ENCODE data around the gene ZNF599. TPM values are rescaled to one million over a fixed set of nuclear protein-coding genes. Genes with fewer than 3 reads are reported as not detected.
"Not testable (repeated sequence)": the region's sequence is repeated elsewhere in the genome, so short reads cannot be mapped to it uniquely, and the experiment has no call there.

ZNF599 gene
- 1 to 10 TPM; 5.2 to 5.3 TPM for total RNA-seq

- peaks cover 7% of the 10 kb centered on the region for H3K27me3 Mint-ChIP-seq (ENCODE audit: low read depth)
- H3K4me1 Mint-ChIP-seq (ENCODE audit: low read depth), result peaks cover 14% of the 10 kb centered on the region
- peak within 1 kb of the TSS; percentile 61 for H3K27ac Mint-ChIP-seq
- H3K4me3 Mint-ChIP-seq, result peak within 1 kb of the TSS; percentile 79 to 91
- peaks cover 5 to 10% of the 10 kb centered on the region in 2 donors for H3K36me3 Mint-ChIP-seq (ENCODE audit: insufficient read depth in 2 of 2)
- ATAC-seq (replicated peaks in 1 of 2), result peak; percentile 97 to 98
- peak; percentile 92 to 93 for DNase-seq
- peaks cover 4 to 6% of the 10 kb centered on the region in 2 donors for H3K9me3 Mint-ChIP-seq
Observed at GRCh38 chr19:34772697-34773554, at the start of gene ZNF599. TSS of gene ZNF599 (minus strand) at chr19:34773215. CDS start at chr19:34772841, 374 bp downstream.

DNA sequence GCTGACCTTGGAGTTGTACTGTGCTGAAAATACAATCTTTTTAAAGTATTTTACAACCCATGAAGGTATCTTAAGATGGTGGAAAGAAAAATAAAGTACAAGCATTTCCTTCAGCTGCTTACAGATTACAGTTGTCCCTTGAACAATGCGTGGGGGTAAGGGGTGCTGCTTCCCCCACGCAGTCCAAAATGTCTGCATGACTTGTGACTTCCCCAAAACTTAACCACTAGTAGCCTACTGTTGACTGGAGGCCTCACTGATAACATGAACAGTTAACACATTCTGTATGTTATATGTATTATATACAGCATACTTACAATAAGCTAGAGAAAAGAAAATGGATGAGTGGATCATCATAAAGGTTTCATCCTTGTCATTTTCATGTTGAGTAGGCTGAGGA, 45.3 kb upstream of the ZNF599 start:
- no peak overlapping the region for H3K4me3 Mint-ChIP-seq
- ATAC-seq (replicated peaks in 1 of 2), result no peak
- DNase-seq, result no peak
- no peaks in the 10 kb centered on the region for H3K4me1 Mint-ChIP-seq (ENCODE audit: low read depth)
- no peaks in the 10 kb centered on the region for H3K27me3 Mint-ChIP-seq (ENCODE audit: low read depth)
- H3K36me3 Mint-ChIP-seq (ENCODE audit: insufficient read depth in 2 of 2), result peaks cover 2 to 5% of the 10 kb centered on the region in 2 donors
- H3K9me3 Mint-ChIP-seq, result peaks cover 0 to 2% of the 10 kb centered on the region in 2 donors
- H3K27ac Mint-ChIP-seq, result no peak overlapping the region

- DNase-seq (no peak), ATAC-seq (replicated peaks in 1 of 2) (no peak)
- Mint-ChIP-seq H3K27ac (no peak overlapping the region), H3K4me1 (ENCODE audit: low read depth) (no peaks in the 10 kb centered on the region), H3K4me3 (no peak overlapping the region), H3K9me3 (peaks cover 0 to 2% of the 10 kb centered on the region in 2 donors), H3K36me3 (ENCODE audit: insufficient read depth in 2 of 2) (peaks cover 2 to 5% of the 10 kb centered on the region in 2 donors), H3K27me3 (ENCODE audit: low read depth) (no peaks in the 10 kb centered on the region)
Observed at GRCh38 chr19:34816708-34817107, 43.7 kb upstream of the ZNF599 start.

GRCh38 chr19:34808566-34808965, 35.6 kb upstream of the ZNF599 start:
- ATAC-seq (replicated peaks in 1 of 2), result no peak

GRCh38 chr19:34806976-34807860, 34.2 kb upstream of the ZNF599 start:
- Mint-ChIP-seq H3K27me3 (ENCODE audit: low read depth) (no peaks in the 10 kb centered on the region), H3K27ac (no peak overlapping the region), H3K36me3 (ENCODE audit: insufficient read depth in 2 of 2) (peaks cover 4 to 9% of the 10 kb centered on the region in 2 donors), H3K4me3 (no peak overlapping the region), H3K9me3 (peaks cover 9 to 11% of the 10 kb centered on the region in 2 donors), H3K4me1 (ENCODE audit: low read depth) (no peaks in the 10 kb centered on the region)
- DNase-seq, result no peak
- ATAC-seq (replicated peaks in 1 of 2), result no peak

More at GRCh38 chr19:34808566-34808965, 35.6 kb upstream of the ZNF599 start:
- Mint-ChIP-seq H3K9me3 (peaks cover 7 to 9% of the 10 kb centered on the region in 2 donors), H3K4me1 (ENCODE audit: low read depth) (no peaks in the 10 kb centered on the region), H3K4me3 (no peak overlapping the region), H3K27ac (no peak overlapping the region), H3K36me3 (ENCODE audit: insufficient read depth in 2 of 2) (peaks cover 4 to 7% of the 10 kb centered on the region in 2 donors), H3K27me3 (ENCODE audit: low read depth) (no peaks in the 10 kb centered on the region)
- DNase-seq, result no peak

- Mint-ChIP-seq H3K27me3 (ENCODE audit: low read depth) (no peaks in the 10 kb centered on the region), H3K9me3 (peaks cover 8% of the 10 kb centered on the region in 2 donors), H3K36me3 (ENCODE audit: insufficient read depth in 2 of 2) (peaks cover 2% of the 10 kb centered on the region in 2 donors), H3K27ac (no peak overlapping the region), H3K4me1 (ENCODE audit: low read depth) (no peaks in the 10 kb centered on the region), H3K4me3 (no peak overlapping the region)
- DNase-seq (no peak), ATAC-seq (replicated peaks in 1 of 2) (no peak)
Observed at GRCh38 chr19:34804115-34804514, 31.1 kb upstream of the ZNF599 start.

DNA sequence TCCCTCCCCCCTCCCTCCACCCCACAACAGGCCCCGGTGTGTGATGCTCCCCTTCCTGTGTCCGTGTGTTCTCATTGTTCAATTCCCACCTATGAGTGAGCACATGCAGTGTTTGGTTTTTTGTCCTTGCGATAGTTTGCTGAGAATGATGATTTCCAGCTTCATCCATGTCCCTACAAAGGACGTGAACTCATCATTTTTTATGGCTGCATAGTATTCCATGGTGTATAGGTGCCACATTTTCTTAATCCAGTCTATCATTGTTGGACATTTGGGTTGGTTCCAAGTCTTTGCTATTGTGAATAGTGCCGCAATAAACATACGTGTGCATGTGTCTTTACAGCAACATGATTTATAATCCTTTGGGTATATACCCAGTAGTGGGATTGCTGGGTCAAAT, 23.9 kb upstream of the ZNF599 start:
- H3K36me3 Mint-ChIP-seq (ENCODE audit: insufficient read depth in 2 of 2); H3K27me3 Mint-ChIP-seq (ENCODE audit: low read depth); H3K4me3 Mint-ChIP-seq; H3K27ac Mint-ChIP-seq; ATAC-seq (replicated peaks in 1 of 2); DNase-seq; H3K4me1 Mint-ChIP-seq (ENCODE audit: low read depth): not testable (repeated sequence)
- H3K9me3 Mint-ChIP-seq, result peaks cover 12% of the 10 kb centered on the region in 2 donors

- Mint-ChIP-seq H3K36me3 (ENCODE audit: insufficient read depth in 2 of 2) (peaks cover 1 to 3% of the 10 kb centered on the region in 2 donors), H3K4me3 (no peak overlapping the region), H3K4me1 (ENCODE audit: low read depth) (no peaks in the 10 kb centered on the region), H3K9me3 (peaks cover 8 to 13% of the 10 kb centered on the region in 2 donors), H3K27ac (no peak overlapping the region), H3K27me3 (ENCODE audit: low read depth) (no peaks in the 10 kb centered on the region)
- ATAC-seq (replicated peaks in 1 of 2) (no peak), DNase-seq (no peak)
Observed at GRCh38 chr19:34794066-34794960, 21.3 kb upstream of the ZNF599 start.

DNA sequence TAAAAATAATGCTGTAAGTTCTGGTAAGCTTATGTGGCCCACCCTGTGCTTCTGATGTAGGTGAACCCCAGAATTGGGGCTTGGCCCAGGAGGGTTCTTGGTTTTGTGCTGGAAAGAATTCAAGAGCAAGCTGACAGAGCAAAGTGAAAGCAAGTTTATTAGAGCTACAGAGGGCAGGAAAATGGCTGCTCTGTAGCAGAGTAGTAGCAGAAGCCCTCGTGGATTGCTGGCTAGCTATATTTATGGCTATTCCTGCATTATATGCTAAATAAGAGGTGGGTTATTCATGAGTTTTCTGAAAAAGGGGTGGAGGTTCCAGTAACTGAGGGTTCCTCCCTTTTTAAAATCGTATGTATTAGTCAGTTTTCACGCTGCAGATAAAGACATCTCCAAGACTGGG, 20.6 kb upstream of the ZNF599 start:
- no peaks in the 10 kb centered on the region for H3K27me3 Mint-ChIP-seq (ENCODE audit: low read depth)

GRCh38 chr19:34788074-34788473, 15.1 kb upstream of the ZNF599 start:
- Mint-ChIP-seq H3K36me3 (ENCODE audit: insufficient read depth in 2 of 2) (no peaks in the 10 kb centered on the region), H3K4me3 (no peak overlapping the region)

More for the DNA sequence above, 20.6 kb upstream of the ZNF599 start:
- Mint-ChIP-seq H3K9me3 (peaks cover 5 to 8% of the 10 kb centered on the region in 2 donors), H3K36me3 (ENCODE audit: insufficient read depth in 2 of 2) (peaks cover 1 to 2% of the 10 kb centered on the region in 2 donors), H3K27ac (peak overlapping the region; percentile 25), H3K4me3 (peak overlapping the region; percentile 2 to 31), H3K4me1 (ENCODE audit: low read depth) (no peaks in the 10 kb centered on the region)
- no peak for DNase-seq
- no peak for ATAC-seq (replicated peaks in 1 of 2)

DNA sequence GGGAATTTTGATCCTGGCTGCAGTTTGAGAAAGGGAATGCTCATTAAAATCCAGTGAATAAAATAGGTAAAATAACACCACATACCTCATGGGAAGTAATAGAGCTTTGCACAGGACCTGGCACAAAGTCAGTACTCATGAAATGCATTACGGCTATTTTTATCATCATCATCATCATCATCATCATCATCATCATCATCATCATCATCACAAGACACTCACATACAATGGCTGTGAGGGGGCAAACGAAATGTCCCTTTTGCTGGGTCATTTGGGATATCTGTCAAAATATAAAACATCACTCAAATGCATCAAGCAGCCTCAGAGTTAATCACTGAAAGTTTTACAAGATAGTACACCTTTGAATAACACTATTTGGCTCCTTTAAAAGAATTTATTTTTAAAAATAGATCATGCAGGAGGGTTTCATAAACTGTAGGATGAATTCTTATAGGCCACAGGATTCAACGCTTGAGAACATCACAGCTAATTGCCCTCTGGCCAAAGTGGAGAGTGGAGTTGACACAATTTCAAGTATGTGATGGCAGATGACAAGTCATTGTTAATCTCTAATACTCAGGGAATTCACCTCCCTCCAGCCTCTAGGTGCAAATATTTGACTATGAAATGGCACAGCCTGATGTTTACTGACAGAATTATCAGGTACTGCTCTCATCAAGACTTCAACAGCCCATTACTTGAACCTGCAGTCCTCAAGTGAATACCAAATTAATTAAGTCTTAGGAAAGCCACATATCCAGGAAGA, 14.2 kb upstream of the ZNF599 start:
- Mint-ChIP-seq H3K27ac (no peak overlapping the region), H3K36me3 (ENCODE audit: insufficient read depth in 2 of 2) (no peaks in the 10 kb centered on the region), H3K4me1 (ENCODE audit: low read depth) (no peaks in the 10 kb centered on the region), H3K27me3 (ENCODE audit: low read depth) (no peaks in the 10 kb centered on the region), H3K9me3 (peaks cover 6 to 7% of the 10 kb centered on the region in 2 donors), H3K4me3 (no peak overlapping the region)
- ATAC-seq (replicated peaks in 1 of 2) (no peak), DNase-seq (no peak)

More at GRCh38 chr19:34788074-34788473, 15.1 kb upstream of the ZNF599 start:
- no peak for DNase-seq
- Mint-ChIP-seq H3K9me3 (peaks cover 6 to 8% of the 10 kb centered on the region in 2 donors), H3K27ac (no peak overlapping the region), H3K27me3 (ENCODE audit: low read depth) (no peaks in the 10 kb centered on the region), H3K4me1 (ENCODE audit: low read depth) (no peaks in the 10 kb centered on the region)
- no peak for ATAC-seq (replicated peaks in 1 of 2)

- H3K27me3 Mint-ChIP-seq (ENCODE audit: low read depth), result no peaks in the 10 kb centered on the region
- ATAC-seq (replicated peaks in 1 of 2), result no peak
Observed at GRCh38 chr19:34786236-34786635, 13.2 kb upstream of the ZNF599 start.

More at GRCh38 chr19:34786236-34786635, 13.2 kb upstream of the ZNF599 start:
- no peaks in the 10 kb centered on the region for H3K4me1 Mint-ChIP-seq (ENCODE audit: low read depth)
- H3K9me3 Mint-ChIP-seq, result peaks cover 4 to 6% of the 10 kb centered on the region in 2 donors
- DNase-seq, result no peak
- H3K4me3 Mint-ChIP-seq, result no peak overlapping the region
- H3K27ac Mint-ChIP-seq, result no peak overlapping the region
- no peaks in the 10 kb centered on the region for H3K36me3 Mint-ChIP-seq (ENCODE audit: insufficient read depth in 2 of 2)

Measured in activated T-cell treated with anti-CD3 and anti-CD28 coated beads, Interleukin-2, amount 50 U/mL, for 72 hours (primary cell).